Mesendoderm (in vitro differentiated cells): ENCODE measurements around the gene OBSL1.

Experiments used
- DNase-seq: peaks from one replicate; pipeline ENCODE4 v3.0.0; 2013
- H2AK5ac ChIP-seq: 2 replicates; pipeline ENCODE4 v1.6.1; 2013; ENCODE audit warnings: low read length, inconsistent platforms
- H2BK120ac ChIP-seq: 2 replicates; pipeline ENCODE4 v1.6.1; 2013; ENCODE audit warnings: low read depth, mild to moderate bottlenecking, low read length, moderate library complexity, mixed read lengths
- H2BK15ac ChIP-seq: replicated peaks from 2 replicates; pipeline ENCODE4 v1.6.1; 2013; ENCODE audit warnings: low read depth, mild to moderate bottlenecking, moderate library complexity
- H2BK5ac ChIP-seq: 2 replicates; pipeline ENCODE4 v1.6.1; 2013; ENCODE audit warnings: low read length, inconsistent platforms
- H3K18ac ChIP-seq: 2 replicates; pipeline ENCODE4 v1.6.1; 2013; ENCODE audit warnings: mild to moderate bottlenecking, low read length, mixed read lengths
- H3K23ac ChIP-seq: one replicate; pipeline ENCODE4 v1.6.1; 2013; ENCODE audit warnings: low read length
- H3K27ac ChIP-seq: 2 replicates; pipeline ENCODE4 v1.5.1; 2013; ENCODE audit warnings: low read depth, mild to moderate bottlenecking, inconsistent platforms, low read length, moderate library complexity
- H3K27me3 ChIP-seq: 2 replicates; pipeline ENCODE4 v1.6.1; 2013; ENCODE audit warnings: low read length, control low read depth, mild to moderate bottlenecking, inconsistent platforms; ENCODE audit not compliant: insufficient read depth, poor library complexity
- H3K36me3 ChIP-seq: 2 replicates; pipeline ENCODE4 v1.6.1; 2013; ENCODE audit warnings: low read length, inconsistent platforms; ENCODE audit not compliant: control insufficient read depth, insufficient read depth
- H3K4ac ChIP-seq: one replicate; pipeline ENCODE4 v1.6.1; 2013; ENCODE audit warnings: low read depth, mild to moderate bottlenecking, low read length, moderate library complexity
- H3K4me1 ChIP-seq: 2 replicates; pipeline ENCODE4 v1.6.1; 2013; ENCODE audit warnings: low read depth, low read length, inconsistent platforms; ENCODE audit not compliant: control insufficient read depth
- H3K4me2 ChIP-seq: 2 replicates; pipeline ENCODE4 v1.6.1; 2013; ENCODE audit warnings: low read length
- H3K4me3 ChIP-seq: 2 replicates; pipeline ENCODE4 v1.5.1; 2013; ENCODE audit warnings: mild to moderate bottlenecking, low read length
- H3K56ac ChIP-seq: one replicate; pipeline ENCODE4 v1.6.1; 2013; ENCODE audit warnings: low read length
- H3K79me1 ChIP-seq: 2 replicates; pipeline ENCODE4 v1.6.1; 2013; ENCODE audit warnings: low read length, inconsistent platforms
- H3K79me2 ChIP-seq: 2 replicates; pipeline ENCODE4 v1.6.1; 2013; ENCODE audit warnings: mild to moderate bottlenecking, low read length; ENCODE audit not compliant: control insufficient read depth, insufficient read depth
- H3K9ac ChIP-seq: 2 replicates; pipeline ENCODE4 v1.6.1; 2013; ENCODE audit warnings: low read length, inconsistent platforms
- H4K5ac ChIP-seq: one replicate; pipeline ENCODE4 v1.6.1; 2013; ENCODE audit warnings: low read length
- H4K8ac ChIP-seq: one replicate; pipeline ENCODE4 v1.6.1; 2013; ENCODE audit warnings: low read depth, mild to moderate bottlenecking, control low read depth, low read length, moderate library complexity
- WGBS: extraction: QIAGEN DNeasy Blood & Tissue Kit; methylation state at CpG from one replicate; pipeline ENCODE4 v1.1.7; 2013; ENCODE audit warnings: low lambda C conversion rate, missing lambda C conversion rate; ENCODE audit not compliant: insufficient coverage; ENCODE audit errors: extremely low coverage; 5-methylcytosine and 5-hydroxymethylcytosine counted together

Gene OBSL1

DNA sequence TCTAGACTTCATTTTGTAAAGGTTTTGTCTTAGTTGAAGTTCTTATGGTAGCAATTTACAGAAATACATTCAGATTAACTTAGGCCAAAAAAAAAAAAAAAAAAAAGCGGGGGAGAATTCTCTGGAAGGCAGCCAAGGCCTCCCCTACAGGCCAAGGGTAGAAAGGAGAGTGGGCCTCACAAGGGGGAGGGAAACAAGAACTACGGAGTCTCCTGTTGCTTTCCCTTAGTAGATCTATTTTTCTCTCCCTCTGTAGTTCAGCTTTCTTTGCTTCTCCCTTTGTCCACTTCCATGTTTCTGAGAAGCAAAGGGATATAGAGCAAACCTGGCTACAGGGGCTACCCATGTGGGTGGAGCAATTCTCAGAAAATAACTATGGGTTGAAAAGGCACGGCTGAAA lies 23.9 kb upstream of the OBSL1 start:
- Histone ChIP-seq H2AK5ac (no peak overlapping the region), H3K27me3 (no peaks in the 10 kb centered on the region), H2BK120ac (no peak overlapping the region), H4K8ac (no peak overlapping the region), H3K79me1 (no peaks in the 10 kb centered on the region), H3K4ac (no peak overlapping the region), H3K4me1 (no peaks in the 10 kb centered on the region), H3K4me3 (no peak overlapping the region), H3K27ac (peak overlapping the region; percentile 17), H3K56ac (peak overlapping the region; percentile 51), H3K23ac (no peak overlapping the region), H3K18ac (no peak overlapping the region), H2BK15ac (no peak overlapping the region), H3K79me2 (no peaks in the 10 kb centered on the region), H4K5ac (no peak overlapping the region), H3K36me3 (no peaks in the 10 kb centered on the region), H2BK5ac (no peak overlapping the region), H3K4me2 (no peak overlapping the region), H3K9ac (peak overlapping the region; percentile 39)
- peak; percentile 65 for DNase-seq
- WGBS: no CpG with 5 or more reads among the region's 3 CpGs

DNA sequence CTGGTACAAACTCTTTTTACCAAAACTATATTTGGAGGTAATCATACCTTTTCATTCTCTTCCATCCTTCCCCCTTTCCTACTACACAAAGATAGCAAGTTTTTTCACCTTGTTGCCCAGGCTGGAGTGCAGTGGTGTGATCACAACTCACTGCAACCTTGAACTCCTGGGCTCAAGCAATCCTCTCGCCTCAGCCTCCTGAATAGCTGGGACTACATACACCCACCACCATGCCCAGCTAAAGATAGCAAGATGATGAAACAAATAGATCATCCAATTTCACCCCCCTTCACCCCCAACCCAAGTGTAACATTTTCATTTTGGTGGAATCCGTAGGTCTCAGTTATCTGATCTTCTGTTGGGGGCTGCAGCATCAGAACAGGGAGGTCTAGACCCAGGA lies 21.8 kb upstream of the OBSL1 start:
- WGBS: no CpG with 5 or more reads among the region's 2 CpGs
- H3K4me2 ChIP-seq: no peak overlapping the region
- no peak overlapping the region for H4K5ac ChIP-seq
- H3K27ac ChIP-seq: no peak overlapping the region
- no peak overlapping the region for H3K4ac ChIP-seq
- H3K4me1 ChIP-seq: no peaks in the 10 kb centered on the region
- no peak overlapping the region for H3K18ac ChIP-seq
- H3K23ac ChIP-seq: no peak overlapping the region
- H3K79me2 ChIP-seq: no peaks in the 10 kb centered on the region
- H3K27me3 ChIP-seq: no peaks in the 10 kb centered on the region
- H2BK120ac ChIP-seq: no peak overlapping the region
- no peak overlapping the region for H3K4me3 ChIP-seq
- no peaks in the 10 kb centered on the region for H3K79me1 ChIP-seq
- H2BK5ac ChIP-seq: no peak overlapping the region
- no peaks in the 10 kb centered on the region for H3K36me3 ChIP-seq
- no peak overlapping the region for H4K8ac ChIP-seq
- H2BK15ac ChIP-seq: no peak overlapping the region
- H3K9ac ChIP-seq: no peak overlapping the region
- DNase-seq: no peak
- no peak overlapping the region for H3K56ac ChIP-seq
- H2AK5ac ChIP-seq: no peak overlapping the region

DNA sequence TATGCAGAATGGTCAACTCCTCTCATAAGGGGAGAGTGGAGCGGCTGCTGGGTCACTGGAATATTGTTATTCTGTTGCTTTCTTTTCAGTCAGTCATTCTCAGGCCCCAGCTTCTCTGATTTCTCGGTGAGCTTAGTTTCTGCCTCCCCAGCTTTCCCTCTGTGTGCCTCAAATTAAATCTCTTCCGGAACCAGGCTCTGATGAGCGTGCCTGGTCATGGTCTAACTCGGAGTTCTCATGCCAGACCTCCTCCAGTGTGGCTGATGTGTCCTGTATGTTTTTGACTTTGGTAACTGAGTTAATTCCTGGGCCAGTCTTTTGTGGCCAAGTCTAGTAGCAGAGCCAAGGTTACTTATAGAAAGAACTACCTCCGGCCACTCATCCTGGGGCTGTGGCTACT lies 21.4 kb upstream of the OBSL1 start:
- no peaks in the 10 kb centered on the region for H3K79me1 ChIP-seq
- H4K5ac ChIP-seq: no peak overlapping the region
- H3K27ac ChIP-seq: no peak overlapping the region
- H2AK5ac ChIP-seq: no peak overlapping the region
- no peak overlapping the region for H3K56ac ChIP-seq
- H3K18ac ChIP-seq: no peak overlapping the region
- no peaks in the 10 kb centered on the region for H3K4me1 ChIP-seq
- H3K36me3 ChIP-seq: no peaks in the 10 kb centered on the region
- H3K4ac ChIP-seq: no peak overlapping the region
- no CpG with 5 or more reads among the region's 6 CpGs for WGBS
- no peak overlapping the region for H2BK5ac ChIP-seq
- H3K4me2 ChIP-seq: no peak overlapping the region
- no peak overlapping the region for H3K4me3 ChIP-seq
- no peak overlapping the region for H3K9ac ChIP-seq
- no peaks in the 10 kb centered on the region for H3K27me3 ChIP-seq
- H3K79me2 ChIP-seq: no peaks in the 10 kb centered on the region
- no peak overlapping the region for H2BK15ac ChIP-seq
- no peak overlapping the region for H2BK120ac ChIP-seq
- H3K23ac ChIP-seq: no peak overlapping the region
- H4K8ac ChIP-seq: no peak overlapping the region
- no peak for DNase-seq

DNA sequence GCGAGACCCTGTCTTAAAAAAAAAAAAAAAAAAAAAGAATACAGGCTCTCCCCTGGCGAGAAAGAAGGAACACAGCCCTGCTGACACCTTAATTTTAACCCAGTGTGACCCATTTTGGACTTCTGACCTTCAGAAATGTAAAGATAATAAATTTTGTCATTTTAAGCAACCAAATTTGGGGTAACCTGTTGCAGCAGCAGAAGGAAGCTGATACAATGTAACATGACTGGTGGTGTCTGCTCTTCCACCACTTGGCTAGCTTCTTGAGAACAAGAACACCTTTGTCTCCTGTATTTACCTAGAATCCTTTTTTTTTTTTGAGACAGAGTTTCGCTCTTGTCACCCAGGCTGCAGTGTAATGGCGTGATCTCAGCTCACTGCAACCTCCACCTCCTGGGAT lies 19.8 kb upstream of the OBSL1 start:
- Histone ChIP-seq H3K18ac (no peak overlapping the region), H2BK5ac (no peak overlapping the region), H4K5ac (no peak overlapping the region), H3K56ac (no peak overlapping the region), H3K79me2 (no peaks in the 10 kb centered on the region), H3K4me3 (no peak overlapping the region), H3K4me1 (no peaks in the 10 kb centered on the region), H3K9ac (no peak overlapping the region), H3K4ac (no peak overlapping the region), H3K36me3 (no peaks in the 10 kb centered on the region), H2BK15ac (no peak overlapping the region), H3K79me1 (no peaks in the 10 kb centered on the region), H2BK120ac (no peak overlapping the region), H3K27ac (no peak overlapping the region), H2AK5ac (no peak overlapping the region), H3K23ac (no peak overlapping the region), H4K8ac (no peak overlapping the region), H3K4me2 (no peak overlapping the region), H3K27me3 (no peaks in the 10 kb centered on the region)
- no CpG with 5 or more reads among the region's 4 CpGs for WGBS
- no peak for DNase-seq

DNA sequence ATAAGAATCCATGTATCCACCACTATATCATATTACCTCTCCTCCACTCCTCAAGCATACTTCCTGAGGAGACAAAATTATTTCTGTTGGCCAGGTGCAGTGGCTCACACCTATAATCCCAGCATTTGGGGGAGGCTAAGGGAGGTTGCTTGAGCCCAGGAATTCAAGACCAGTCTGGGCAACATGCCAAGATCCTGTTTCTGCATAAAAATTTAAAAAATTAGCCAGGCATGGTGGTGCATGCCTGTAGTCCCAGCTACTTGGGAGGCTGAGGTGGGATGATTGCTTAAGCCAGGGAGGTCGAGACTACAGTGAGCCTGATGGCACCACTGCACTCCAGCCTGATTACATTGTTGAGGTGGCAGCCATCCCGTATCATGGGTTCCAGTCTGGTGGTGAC lies 10.0 kb upstream of the OBSL1 start:
- Histone ChIP-seq H3K27ac (no peak overlapping the region), H2BK120ac (no peak overlapping the region), H3K23ac (no peak overlapping the region), H4K8ac (no peak overlapping the region), H3K18ac (no peak overlapping the region), H3K79me2 (no peaks in the 10 kb centered on the region), H3K79me1 (no peaks in the 10 kb centered on the region), H2BK5ac (no peak overlapping the region), H3K4me3 (no peak overlapping the region), H3K4me2 (no peak overlapping the region), H2BK15ac (no peak overlapping the region), H3K4me1 (no peaks in the 10 kb centered on the region), H3K27me3 (no peaks in the 10 kb centered on the region), H3K9ac (no peak overlapping the region), H3K4ac (no peak overlapping the region), H3K56ac (no peak overlapping the region), H3K36me3 (no peaks in the 10 kb centered on the region), H2AK5ac (no peak overlapping the region), H4K5ac (no peak overlapping the region)
- WGBS: no CpG with 5 or more reads among the region's 2 CpGs
- no peak for DNase-seq

DNA sequence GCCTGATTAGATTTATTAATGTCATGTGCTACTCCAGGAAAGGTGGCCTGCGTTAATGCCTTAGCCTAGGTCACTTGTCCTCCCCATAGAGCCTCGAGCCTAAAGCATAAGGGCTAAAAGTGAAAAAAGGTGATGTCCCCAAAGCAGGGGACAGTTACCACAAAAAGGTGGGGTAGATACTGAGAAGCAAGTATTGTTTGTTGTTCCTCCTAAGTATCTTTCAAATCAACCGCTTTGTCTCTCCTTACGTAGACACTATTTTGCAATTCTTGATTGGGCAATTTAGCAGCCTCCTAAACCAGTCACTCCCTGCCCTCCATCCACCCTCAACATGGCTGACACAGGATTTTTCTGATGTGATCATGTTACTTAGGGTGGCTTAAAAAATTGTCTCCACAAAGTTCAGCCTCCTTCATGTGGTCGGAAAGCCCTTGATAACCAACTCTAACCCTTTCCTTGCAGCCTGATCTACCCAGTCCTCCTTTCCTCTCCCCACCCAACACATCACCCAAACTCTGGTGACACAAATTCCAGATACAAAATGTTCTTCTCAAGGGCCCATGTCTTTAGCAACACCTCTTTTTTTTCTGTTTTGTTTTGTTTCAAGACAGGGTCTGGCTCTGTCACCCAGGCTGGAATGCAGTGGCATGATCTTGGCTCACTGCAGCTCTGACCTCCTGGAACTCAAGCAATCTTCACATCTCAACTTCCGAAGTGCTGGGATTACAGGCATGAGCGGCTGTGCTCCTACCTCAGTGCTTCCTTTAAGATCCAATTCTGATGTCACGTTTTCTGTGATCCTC lies 7.7 kb upstream of the OBSL1 start:
- Histone ChIP-seq H3K36me3 (no peaks in the 10 kb centered on the region), H2AK5ac (no peak overlapping the region)
- WGBS: no CpG with 5 or more reads among the region's 8 CpGs

More for the DNA sequence above, 7.7 kb upstream of the OBSL1 start:
- DNase-seq: no peak
- Histone ChIP-seq H2BK5ac (no peak overlapping the region), H2BK15ac (no peak overlapping the region), H3K79me1 (no peaks in the 10 kb centered on the region), H3K79me2 (no peaks in the 10 kb centered on the region), H3K4me2 (no peak overlapping the region), H3K56ac (no peak overlapping the region), H3K27me3 (no peaks in the 10 kb centered on the region), H4K5ac (no peak overlapping the region), H4K8ac (no peak overlapping the region), H3K27ac (no peak overlapping the region), H2BK120ac (no peak overlapping the region), H3K4ac (no peak overlapping the region), H3K23ac (no peak overlapping the region), H3K4me1 (no peaks in the 10 kb centered on the region), H3K18ac (no peak overlapping the region), H3K4me3 (no peak overlapping the region), H3K9ac (no peak overlapping the region)
